ENCODE results near the gene THADA.

Gene THADA

DNA sequence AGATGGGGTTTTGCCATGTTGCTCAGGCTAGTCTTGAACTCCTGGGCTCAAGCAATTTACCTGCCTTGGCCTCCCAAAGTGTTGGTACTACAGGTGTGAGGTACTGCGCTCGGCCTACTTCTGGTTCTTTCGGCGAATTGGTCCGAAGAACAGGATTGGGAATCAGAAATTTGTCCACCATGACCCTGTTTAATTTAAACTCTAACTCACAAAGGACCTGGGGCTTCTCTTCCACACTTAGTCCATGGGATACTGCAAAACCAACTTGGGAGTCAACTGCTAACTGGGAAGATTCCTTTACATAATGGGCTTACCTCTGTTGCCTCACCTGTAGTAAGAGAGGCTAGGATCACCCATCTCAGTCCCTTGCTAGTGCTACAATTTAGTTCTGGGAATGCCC is 289.6 kb downstream of the THADA start:
- no peak for DNase-seq (ENCODE audit: low spot score)
- TF ChIP-seq, protein P1, sequence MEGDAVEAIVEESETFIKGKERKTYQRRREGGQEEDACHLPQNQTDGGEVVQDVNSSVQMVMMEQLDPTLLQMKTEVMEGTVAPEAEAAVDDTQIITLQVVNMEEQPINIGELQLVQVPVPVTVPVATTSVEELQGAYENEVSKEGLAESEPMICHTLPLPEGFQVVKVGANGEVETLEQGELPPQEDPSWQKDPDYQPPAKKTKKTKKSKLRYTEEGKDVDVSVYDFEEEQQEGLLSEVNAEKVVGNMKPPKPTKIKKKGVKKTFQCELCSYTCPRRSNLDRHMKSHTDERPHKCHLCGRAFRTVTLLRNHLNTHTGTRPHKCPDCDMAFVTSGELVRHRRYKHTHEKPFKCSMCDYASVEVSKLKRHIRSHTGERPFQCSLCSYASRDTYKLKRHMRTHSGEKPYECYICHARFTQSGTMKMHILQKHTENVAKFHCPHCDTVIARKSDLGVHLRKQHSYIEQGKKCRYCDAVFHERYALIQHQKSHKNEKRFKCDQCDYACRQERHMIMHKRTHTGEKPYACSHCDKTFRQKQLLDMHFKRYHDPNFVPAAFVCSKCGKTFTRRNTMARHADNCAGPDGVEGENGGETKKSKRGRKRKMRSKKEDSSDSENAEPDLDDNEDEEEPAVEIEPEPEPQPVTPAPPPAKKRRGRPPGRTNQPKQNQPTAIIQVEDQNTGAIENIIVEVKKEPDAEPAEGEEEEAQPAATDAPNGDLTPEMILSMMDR (IDR thresholded peaks at IDR 0.05; ENCODE audit: extremely low read depth, missing control alignments), result no peak

DNA sequence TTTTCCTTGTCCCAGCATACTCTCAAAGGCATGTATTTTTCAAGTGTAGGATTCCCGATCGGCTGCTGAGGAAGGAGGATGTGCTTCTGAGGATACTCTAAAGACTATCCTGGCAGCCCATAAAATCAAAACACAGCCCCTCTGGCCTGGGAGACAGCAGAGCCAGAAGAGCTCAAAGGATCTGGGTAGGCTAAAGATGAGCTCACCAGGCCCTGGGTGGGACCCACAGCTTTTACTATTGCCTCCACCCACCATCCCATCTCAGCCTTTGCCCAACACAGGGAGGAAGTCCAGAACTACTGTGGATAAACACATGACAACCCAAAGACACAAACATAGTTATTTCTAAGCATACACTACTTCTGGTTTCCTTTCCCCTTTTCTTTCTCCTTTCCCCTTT is 290.3 kb downstream of the THADA start:
- TF ChIP-seq, protein P1 (IDR thresholded peaks at IDR 0.05; ENCODE audit: extremely low read depth, missing control alignments), result no peak
- no peak for DNase-seq (ENCODE audit: low spot score)

DNA sequence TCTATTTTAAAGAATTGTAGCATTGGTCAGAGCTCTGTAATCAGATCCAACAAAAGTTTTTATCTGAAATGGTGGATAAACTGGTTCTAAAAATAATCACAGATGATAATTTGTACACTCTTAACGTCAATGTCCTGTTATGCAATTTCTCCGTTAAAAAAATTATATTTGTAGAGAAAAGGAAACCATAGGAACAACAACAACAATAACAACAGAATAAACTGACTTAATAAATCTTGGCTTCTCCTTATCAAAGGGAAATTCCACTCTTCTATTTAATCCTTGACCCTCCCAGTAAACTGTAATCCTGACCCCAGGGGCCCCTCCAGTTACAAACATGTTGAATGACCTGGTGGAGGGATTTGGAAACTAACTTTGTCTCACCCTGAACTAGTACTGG is 290.8 kb downstream of the THADA start:
- no peak for DNase-seq (ENCODE audit: low spot score)
- TF ChIP-seq, protein P1 (IDR thresholded peaks at IDR 0.05; ENCODE audit: extremely low read depth, missing control alignments), result no peak

DNA sequence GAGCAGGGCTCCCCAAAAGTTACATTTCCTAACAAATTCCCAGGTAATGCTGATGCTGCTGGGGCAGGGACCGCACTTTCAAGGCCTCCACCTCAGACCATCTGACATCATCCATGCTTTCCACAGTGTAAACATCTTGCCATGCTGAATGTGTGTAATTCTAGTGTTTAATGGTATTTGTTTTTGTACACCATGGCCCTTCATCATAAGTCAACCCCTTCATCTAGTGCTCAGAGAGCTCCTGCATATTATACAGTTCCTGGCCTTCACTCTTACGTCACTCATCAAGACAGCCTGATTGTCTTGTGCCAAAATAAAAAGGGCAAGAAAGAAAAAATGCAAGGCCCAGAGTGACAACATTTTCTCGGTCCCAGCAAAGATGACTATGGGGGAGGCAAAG is 291.9 kb downstream of the THADA start:
- DNase-seq (ENCODE audit: low spot score), result no peak
- TF ChIP-seq, protein P1 (IDR thresholded peaks at IDR 0.05; ENCODE audit: extremely low read depth, missing control alignments), result no peak

DNA sequence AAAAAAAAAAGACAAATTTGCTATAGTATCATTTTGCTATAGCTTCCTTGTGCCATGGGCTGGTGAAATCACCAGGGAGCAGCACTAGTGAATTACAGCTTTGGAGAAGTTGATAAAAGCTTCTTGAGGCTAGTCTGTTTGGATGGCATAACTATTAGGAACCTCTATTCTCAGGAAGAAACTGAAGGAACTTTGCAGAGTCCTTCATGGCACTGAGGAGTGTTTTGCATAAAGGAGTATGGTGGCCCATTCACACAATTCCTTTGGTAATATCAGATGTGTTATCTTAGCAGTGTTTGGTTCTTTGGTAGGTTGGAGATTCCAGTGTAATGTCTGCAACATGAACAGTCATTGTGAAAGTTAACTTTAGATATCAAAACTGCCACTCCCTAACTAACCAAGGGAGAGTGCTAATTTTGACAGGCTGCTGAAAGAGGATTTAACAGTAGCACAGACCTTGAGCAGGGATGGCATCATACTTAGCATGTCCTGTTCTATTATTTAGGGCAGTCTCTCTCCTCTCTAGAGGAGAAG is 292.8 kb downstream of the THADA start:
- DNase-seq (ENCODE audit: low spot score), result peak; percentile 38
- TF ChIP-seq, protein P1 (IDR thresholded peaks at IDR 0.05; ENCODE audit: extremely low read depth, missing control alignments), result no peak

DNA sequence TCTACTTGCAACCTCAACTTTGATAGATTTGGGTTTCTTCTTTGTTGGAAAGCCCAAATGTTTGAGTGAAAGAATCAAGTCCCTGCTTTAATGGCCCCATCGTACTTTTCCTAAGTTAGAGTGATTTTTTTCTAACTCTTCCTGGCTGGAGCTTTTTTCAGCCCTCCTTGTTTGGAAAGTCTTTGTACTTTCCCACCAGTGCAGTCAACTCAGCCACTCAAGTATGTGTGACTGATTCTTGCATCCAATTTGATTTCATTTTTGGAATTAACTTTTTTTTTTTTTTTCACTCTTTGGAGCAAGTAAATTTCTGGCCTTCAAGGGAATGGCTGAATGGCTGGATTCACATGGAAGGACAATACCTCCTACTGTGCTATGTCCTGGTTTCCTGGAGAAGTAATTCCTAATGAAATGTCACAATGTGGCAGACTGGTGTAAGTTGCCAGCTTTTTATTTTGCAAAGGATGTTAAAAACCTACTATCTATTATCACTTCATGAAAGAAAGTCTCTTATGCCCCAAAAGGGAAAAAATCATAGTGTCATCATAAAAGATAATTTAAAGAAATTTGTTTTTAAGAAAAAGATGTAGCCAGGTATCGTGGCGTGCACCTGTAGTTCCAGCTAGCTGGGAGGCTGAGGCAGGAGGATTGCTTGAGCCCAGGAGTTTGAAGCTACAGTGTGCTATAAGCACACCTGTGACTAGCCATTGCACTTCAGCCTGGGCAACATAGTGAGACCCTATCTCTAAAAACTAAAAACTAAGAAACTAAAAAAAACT is 293.5 kb downstream of the THADA start:
- TF ChIP-seq, protein P1 (IDR thresholded peaks at IDR 0.05; ENCODE audit: extremely low read depth, missing control alignments), result no peak
- no peak for DNase-seq (ENCODE audit: low spot score)

DNA sequence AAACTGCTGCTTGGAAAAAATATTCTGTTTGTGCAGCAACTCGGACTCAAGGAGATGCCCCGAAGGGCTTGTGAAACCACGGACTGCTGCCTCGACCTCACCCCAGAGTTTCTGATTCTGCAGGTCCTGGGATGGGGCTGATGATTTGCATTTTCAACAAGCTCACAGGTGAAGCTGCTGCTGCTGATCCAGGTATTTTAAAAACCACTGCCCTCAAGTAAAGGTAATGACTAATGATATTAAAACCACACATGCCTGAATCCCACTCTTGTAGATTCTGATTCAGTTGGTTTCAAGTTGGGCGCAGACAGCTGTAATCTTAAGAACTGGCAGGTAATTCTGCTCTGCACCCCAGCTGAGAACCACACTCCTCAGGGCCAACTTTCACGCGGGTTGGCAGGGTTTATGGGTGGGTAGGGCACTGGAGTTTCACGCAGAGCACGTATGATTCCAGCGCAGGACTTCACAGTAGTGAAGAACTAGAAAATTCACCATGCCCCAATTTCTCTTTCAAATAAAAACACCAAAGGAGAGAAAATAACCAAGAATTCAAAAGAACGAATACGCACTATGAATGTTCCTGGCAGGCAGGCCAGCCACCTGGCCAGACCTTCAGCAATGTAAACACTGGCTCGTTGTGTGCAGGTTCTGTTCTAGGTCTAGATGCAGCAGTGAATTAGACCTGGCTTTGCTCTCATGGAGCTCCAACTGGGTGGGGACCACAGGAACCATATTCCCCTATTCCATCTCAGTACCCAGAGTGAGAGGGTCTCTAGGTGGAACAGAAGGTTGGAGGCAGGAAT is 294.9 kb downstream of the THADA start:
- TF ChIP-seq, protein P1 (IDR thresholded peaks at IDR 0.05; ENCODE audit: extremely low read depth, missing control alignments), result no peak
- DNase-seq (ENCODE audit: low spot score), result no peak
